ENCODE data around the gene PNMA5.
"Not testable (repeated sequence)": the region's sequence is repeated elsewhere in the genome, so short reads cannot be mapped to it uniquely, and the experiment has no call there.

PNMA5 gene

DNA sequence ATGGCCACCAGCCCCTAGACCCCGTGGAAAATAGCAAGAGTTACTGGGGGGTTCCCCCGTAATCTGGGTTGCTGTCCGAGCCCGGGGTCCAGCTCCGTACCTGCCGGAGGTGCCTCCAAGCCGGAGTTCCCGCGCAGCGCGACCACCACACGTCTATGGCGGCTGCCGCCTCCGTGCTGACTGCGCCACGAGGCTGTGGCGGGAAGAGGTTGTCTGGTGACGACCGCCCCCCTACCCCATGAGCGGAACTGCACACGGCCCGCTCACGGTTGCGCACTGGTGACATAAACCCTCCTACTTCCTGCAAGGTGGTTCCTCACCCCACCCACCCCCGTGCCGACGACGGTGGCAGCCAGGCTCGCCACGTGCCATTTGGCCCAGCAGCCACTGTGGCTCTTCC lies at the start of gene PNMA5:
PNMA5 (minus strand) TSS at position 184 of the 400 bp plus-strand sequence. CDS start 2,518 bp downstream, outside the sequence.
- DNase-seq: no peak

DNA sequence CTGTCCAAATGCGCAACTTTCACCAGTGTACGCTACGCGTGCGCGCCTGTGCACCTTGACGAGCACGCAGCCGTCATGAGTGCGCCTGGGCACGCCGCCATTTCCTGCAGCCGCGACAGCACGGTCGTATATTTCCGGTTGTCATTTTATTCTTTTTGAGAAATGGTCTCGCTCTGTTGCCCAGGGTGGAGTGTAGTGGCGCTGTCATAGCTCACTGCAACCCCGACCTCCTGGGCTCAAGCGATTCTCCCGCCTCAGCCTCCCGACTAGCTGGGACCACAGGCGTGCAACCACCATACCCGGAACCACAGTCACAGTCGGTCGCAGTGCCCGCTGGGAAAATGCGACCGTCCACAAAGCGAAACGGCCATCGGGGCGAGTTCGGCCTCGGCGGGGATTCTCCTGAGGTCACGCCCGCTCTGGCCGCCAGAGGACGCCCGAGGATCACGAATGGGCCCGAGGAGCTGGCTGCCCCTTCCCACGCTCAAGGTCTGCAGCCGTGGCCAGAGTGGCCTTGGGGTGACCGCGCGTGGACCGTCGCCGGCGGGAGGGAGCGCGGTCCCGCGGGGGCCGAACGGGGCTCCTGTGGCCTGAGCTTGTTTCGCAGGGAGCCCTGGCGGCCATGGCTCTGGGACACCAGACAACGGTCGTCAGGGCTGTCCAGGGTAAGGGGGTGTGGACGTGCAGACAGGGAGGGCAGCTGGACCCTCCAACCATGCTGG lies 38.6 kb upstream of the PNMA5 start:
- DNase-seq: peak; percentile 49

DNA sequence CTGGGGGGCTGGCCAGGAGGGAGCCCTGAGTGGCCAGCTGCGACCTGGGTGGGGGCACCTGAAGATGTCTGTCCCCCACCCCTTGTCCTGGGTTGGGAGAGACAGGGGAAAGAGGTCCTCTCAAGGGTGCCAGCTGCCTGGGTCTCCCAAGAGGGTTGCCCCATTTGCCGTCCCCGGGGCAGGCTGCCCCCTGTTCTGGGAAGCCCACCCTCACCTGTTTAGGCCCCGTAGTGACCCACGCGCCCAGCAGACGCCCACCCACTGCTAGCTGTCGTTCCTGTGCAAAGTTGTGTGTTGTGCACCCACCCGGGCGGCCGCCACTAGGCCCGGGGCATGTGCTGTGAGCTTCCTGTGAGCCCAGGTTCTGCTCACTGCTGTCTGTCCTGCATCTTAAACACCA lies 36.9 kb upstream of the PNMA5 start:
- DNase-seq: no peak

DNA sequence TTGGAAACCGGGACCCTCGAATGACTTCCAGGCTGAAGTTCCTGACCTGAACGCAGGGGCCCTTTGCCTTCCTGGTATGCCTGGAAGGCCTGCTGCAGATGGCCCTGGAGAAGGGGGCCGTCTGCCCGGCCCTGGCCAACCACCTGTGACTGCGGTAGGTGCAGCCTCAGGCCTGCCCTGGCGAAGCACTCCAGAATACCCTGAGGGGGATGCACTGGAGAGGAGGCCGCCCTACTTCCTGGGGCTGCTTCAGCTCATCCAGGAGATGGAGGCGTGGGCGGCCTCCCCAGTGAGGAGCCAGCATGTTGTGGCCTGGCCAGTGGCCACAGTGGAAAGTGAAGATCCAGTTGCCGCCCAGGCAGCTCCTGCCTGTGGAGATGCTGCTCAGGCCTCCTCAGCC lies 36.0 kb upstream of the PNMA5 start:
- no peak for DNase-seq

DNA sequence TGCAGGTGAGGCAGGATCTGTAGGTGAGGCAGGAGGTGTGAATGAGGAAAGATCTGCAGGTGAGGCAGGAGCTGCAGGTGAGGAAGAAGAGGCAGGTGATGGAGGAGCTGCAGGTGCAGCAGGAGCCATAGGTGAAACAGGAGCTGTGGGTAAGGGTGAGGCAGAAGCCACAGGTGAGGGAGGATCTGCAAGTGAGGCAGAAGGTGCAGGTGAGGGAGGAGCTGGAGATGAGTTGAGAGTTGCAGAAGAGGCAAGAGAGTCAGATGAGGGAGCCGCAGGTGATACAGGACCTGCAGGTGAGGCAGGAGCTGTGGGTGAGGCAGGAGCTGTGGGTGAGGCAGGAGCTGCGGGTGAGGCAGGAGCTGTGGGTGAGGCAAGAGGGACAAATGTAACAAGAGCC lies 35.2 kb upstream of the PNMA5 start:
- no peak for DNase-seq

DNA sequence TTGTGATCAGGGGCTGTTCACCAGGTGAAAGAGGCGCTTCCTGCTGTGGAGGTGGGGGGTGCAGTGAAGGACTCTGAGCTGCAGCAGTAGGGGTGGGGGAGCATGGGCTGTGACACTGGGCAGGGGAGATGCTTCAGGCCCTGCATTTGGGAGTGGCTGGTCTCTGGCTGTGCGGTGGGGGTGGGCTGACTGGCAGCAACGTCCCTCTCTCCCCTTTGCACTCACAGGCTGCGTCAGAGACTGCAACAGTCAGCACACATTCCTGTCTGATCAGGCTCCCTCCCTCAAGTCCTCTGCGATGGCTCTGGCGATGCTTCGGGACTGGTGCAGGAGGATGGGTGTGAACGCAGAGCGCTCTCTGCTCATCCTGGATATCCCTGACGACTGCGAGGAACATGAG lies 34.6 kb upstream of the PNMA5 start:
- not testable (repeated sequence) for DNase-seq

DNA sequence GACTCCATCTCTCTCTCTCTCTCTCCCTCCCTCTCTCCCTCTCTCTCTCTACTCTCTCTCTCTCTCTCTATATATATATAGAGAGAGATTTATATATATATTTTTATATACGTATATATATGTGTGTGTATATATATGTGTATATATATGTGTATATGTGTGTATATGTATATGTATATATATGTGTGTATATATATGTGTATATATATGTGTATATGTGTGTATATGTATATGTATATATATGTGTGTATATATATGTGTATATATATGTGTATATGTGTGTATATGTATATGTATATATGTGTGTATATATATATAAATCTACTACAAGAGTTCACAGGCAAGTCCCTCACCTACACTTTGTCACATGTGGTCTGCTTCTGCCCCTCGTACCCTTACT lies 32.6 kb upstream of the PNMA5 start:
- not testable (repeated sequence) for DNase-seq

DNA sequence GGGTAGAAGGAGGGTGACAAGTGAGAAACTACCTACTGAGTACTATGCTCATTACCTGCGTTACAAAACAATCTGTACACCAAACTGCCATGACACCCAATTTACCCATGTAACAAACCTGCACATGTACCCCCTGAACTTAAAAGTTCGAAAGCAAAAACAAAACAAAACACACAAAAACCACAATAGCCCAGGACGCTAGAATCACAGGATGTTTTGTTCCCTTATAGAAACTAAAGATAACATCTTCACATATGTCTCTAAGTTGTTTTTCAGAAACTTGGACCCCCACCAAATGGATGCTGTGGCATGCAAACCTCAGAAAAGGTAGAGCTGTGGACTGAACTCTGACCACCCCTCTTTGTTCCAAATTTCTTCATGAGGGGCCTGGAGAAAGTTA lies 25.2 kb upstream of the PNMA5 start:
- no peak for DNase-seq

DNA sequence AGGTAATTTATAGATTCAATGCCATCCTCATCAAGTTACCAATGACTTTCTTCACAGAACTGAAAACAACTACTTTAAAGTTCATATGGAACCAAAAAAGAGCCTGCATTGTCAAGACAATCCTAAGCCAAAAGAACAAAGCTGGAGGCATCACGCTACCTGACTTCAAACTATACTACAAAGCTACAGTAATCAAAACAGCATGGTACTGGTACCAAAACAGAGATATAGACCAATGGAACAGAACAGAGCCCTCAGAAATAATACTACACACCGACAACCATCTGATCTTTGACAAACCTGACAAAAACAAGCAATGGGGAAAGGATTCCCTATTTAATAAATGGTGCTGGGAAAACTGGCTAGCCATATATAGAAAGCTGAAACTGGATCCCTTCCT lies 23.3 kb upstream of the PNMA5 start:
- not testable (repeated sequence) for DNase-seq

DNA sequence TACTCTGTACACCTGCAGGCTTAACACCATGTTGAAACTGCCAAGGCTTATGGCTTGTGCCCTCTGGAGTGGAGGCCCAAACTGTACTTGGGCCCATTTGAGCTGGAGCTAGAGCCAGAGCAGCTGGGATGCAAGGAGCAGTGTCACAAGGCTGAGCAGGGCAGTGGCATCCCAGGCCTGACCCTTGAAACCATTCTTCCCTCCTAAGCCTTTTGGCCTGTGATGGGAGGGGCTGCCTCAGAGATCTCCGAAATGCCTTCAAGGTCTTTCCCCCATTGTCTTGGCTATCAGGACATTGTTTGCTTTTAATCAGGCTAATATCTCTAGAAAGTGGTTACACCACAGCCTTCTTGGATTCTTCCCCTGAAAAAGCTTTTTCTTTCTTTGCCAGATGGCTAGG lies 10.9 kb upstream of the PNMA5 start:
- DNase-seq: no peak

DNA sequence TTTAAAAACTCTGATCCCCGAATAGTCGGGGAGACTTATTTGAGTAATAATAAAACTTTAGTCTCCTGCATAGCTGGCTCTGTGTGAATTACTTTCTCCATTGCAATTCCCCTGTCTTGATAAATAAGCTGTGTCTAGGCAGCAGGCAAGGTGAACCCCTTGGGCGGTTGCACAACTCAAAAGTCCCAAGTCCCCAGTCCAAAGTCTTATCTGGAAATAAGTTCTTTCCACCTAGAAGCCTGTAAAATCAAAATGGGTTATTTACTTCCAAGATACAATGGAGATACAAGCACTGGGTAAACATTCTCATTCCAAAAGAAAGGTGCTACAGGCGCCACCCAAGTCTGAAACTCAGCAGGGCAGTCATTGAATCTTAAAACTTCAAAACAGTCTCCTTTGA lies 10.1 kb upstream of the PNMA5 start:
- no peak for DNase-seq

DNA sequence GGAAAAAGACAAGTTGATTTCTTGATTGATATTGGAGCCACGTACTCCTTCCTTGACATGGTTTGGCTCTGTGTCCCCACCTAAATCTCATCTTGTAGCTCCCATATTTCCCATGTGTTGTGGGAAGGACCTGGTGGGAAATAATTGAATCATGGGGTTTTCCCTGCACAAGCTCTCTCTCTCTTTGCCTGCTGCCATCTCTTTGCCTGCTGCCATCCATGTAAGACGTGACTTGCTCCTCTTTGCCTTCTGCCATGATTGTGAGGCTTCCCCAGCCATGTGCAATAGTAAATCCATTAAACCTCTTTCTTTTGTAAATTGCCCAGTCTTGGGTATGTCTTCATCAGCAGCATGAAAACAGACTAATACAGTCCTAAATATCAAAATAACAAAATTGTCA lies 8.3 kb upstream of the PNMA5 start:
- DNase-seq: not testable (repeated sequence)

DNA sequence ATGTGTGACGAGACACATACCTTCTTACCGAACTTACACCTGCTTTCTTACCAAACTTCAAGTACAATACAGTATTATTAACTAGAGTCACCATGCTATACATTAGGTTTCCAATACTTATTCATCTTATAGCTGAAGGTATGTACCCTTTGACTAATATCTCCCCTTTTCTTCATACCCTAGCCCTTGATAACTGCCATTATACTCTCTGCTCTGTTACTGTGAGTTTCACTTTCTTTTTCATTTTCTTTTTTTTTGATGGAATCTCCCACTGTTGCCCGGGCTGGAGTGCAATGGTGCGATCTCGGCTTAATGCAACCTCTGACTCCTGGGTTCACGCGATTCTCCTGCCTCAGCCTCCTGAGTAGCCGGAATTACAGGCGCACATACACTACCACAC lies 3.4 kb upstream of the PNMA5 start:
- DNase-seq: no peak

DNA sequence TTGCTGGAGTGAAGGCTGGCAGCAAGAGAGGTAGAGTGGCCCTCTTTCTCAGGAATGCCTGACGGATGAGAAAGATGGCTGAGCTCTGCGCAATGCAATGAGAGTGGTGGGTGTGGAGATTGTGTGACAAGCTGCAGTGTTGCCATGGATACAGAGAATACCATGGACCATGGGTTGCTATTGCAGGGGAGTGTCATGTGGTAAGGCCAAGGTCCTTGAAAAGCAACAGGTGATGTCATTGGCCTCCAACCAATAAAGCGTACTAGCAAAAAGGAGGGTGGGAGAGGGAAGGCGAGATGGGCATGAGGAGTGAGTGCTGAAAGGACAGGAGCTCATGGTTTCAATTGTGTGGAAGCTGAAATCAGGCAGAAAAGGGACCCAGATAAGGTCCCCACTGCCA lies 1.8 kb downstream of the PNMA5 start:
- peak; percentile 7 for DNase-seq

DNA sequence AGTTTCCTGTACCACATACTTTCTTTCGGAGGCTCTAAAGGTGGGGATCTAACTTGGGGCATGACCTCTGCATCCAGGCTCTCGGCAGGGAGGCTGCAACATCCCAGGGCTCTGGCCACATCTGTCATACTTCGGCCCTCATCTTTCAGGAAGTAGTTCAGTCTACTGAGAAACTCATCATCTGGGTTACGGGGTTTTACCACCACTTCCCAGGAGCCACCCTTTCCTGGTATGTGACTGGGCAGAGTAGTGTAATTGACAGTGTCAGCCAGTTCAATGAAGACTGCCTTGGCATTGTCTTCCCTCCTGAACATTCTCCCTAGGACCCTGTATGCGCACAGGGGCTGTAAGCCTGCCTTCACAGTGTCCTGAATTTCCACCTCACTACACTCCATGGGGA lies 2.8 kb downstream of the PNMA5 start:
- DNase-seq: no peak

DNA sequence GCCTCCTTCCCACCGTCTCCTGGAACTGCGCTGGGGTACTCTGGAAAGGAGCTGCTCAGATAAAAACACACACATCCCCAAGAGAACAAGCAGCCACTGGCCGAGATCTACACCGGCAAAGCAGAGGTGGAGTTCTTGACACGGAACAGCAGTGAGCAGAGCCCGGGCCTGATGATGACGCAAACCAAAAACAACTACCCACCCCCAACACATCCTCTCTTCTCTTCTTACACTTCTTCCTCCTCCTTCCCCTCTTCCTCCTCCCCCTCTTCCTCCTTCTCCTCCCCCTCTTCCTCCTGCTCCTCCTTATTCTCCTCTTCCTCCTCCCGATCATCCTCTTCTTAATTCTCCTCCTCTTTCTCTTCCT lies 4.6 kb downstream of the PNMA5 start:
- DNase-seq: no peak

DNA sequence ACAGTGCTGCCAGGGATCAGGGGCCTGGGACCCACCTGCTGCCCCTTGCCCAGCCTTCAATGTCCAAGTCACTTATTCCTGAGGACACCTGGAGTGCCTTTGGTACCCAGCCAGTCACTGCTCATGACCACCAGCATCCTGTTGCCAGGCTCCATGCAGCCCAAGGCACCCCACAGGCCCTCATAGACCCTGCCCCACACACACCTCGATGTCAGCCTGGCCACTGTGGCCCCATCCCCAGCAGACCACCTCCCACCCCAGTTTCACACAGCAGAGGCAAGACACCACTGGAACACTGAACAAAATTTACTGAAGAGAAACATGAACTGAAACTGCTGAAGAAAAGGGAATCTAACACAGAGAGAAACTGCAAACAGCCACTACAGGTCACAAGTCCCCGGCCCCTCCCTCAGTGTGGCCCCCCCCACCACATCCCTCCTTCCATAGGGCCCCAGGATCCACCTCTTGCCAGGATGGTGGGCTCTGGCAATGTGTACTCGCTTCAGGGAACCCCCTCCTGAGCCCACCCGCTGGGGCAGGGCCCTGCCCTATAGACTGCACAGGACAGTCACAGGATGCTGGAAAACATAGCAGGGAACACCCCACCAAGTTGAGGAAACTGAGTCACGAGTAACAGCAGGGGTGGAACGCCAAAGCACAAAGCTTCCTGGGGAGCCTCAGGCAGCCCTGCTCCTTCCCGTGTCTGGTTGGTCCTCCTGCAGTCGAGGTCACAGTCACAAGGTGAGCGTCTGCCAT lies 5.2 kb downstream of the PNMA5 start:
- DNase-seq: no peak

DNA sequence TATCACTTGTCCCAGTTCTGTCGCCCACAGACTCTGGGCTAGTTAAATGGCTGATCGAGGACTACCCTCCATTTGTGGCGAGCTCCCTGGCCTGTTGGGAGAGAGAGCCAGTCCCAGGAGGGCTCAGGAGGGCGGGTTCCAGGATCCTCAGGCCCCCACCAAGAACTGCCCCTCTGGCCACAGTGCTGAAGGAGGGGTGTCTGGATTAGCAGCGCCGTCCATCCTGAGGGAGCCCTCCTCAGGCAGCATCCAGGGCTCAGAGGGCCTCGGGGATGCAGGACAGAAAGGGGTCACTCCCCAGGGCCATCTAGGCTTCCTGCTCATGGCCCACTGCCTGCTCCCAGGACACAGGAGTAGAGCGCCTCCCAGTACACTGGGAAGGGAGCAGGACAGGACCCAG lies 6.1 kb downstream of the PNMA5 start:
- DNase-seq: no peak

DNA sequence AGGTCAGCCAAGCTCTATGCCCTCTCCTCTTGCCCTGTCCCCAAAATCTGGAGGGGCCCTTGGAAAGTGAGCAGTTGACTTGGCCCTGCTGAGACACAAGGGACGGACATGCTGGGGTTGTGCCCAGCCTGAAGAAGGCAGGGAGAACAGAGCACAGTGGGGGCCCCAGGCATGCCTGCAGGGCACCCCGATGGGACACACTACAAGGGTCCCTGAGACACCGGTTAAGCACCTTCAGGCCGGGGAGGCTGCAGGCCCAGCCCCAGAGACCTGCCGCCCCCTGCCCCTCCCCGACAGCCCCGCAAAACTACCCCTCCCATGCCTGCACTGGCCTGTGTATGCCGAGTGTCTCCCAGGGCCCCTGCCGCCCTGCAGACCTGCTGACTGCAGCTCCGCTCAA lies 6.8 kb downstream of the PNMA5 start:
- DNase-seq: not testable (repeated sequence)

DNA sequence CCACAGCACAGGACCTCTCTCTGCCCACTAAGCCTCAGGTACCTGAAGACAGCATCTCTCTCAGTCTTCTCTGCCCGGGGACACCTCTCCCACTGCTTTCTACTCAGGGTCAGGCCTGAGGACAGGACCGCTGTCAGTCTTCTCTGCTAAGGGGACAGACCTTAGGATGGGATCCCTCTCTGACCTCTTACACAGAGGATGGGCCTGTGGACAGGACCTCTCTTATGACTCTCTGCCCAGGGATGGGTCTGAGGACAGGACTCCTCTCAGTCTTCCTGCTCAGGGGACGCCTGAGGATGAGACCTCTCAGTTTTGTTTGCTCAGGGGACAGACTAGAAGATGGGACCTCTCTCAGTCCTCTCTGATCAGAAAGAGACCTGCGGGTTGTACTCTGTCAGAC lies 8.5 kb downstream of the PNMA5 start:
- not testable (repeated sequence) for DNase-seq

DNA sequence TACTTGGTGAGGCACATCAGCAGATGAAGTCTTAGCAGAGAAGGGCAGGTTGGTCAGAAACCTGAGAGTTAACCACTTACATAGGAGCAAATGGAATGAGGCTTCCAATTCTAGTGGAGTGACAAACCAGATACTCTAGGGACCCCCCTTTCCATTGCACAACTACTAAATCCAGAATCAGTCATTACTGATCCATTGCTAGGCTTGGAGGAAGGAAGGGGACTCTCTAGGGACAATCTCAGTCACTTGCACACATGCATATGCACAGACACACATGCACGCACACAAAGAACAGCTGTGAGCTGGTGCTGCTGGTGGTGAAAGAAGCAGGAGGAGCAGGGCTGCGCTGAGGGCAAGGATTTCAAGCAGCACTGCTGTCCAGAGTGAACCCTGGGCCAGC lies 25.7 kb downstream of the PNMA5 start:
- DNase-seq: no peak

DNA sequence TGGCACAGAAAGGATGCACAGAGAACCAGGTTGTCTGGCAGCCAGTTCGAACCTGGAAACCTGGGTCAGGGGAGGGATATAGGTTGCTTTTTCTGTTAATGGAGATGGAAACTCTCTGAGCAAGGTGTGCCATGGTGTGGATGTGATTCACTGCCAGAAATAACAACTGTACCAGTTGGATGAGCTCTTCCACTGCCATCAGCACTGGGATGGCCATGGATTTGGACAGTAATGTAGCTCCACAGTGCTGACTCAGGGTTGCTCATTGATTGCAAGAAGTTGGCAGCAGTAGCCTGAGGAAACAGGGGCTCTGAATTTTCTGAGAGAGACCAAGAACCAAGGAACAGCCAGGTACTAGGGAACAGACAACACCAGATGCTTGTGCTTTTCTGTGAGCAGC lies 33.8 kb downstream of the PNMA5 start:
- no peak for DNase-seq

DNA sequence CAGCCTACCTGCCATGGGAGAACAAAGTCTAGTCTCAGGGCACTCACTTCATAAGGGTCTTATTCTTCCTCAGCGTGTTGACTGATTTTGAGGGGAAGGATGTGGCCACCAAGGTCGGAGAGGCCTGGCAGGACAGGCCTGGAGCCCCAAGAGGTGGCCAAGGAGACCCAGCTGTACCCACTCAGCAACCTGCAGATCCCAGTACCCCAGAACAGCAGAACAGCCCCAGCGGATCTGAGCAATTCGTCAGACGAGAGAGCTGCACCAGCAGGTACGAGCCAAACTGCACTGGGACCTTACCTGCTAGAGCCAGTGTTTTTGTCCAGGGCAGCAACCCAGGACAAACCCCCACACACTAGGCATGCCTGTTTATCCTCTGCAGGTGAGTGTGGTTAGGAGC lies 34.3 kb downstream of the PNMA5 start:
- DNase-seq: no peak

DNA sequence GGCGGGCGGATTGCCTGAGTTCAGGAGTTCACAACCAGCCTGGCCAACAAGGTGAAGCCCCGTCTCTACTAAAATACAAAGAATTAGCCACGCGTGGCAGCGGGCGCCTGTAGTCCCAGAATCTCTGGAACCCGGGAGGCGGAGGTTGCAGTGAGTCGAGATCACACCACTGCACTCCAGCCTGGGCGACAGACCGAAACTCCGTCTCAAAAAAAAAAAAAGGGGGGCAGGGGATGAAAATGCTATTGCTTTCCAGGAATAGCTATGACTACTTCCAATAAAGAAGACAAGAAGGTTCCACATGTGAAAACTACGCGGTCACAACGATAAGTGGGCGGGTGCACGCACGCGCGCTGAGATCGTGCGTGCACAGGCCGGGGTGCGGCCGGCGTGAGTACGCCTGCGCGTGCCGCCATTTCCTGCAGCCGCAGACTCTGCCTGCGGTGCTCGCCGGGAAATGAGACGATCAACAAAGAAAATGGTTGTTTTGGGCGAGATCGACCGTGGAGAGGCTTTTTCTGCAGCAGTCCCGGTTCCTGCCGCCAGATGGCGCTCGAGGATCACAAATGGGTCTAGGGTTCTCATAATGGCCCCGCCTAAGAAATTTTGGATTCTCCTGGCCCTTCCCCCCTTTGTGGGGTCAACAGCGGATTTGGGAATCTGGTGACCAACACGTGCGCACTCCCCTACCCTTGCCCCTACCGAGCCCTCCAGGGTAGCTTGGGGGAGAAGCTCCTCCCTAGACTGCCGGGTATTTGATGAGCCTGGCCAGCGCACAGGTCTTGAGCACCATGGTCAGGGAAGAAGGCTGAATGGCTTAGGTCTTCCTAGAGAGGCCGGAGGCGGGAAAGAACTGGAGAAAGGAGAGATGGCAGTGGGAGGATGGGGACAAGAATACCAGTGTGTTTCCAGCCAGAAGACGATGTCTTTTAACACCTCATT lies 35.1 kb downstream of the PNMA5 start:
- DNase-seq: peak; percentile 79
